MM.1S (cell line): ENCODE measurements around the gene FRAS1.

Experiments
- CTCF ChIP-seq: fragments of 300-600 bp; sonication (generic); IDR thresholded peaks from 2 replicates; pipeline ENCODE4 v1.5.1; 2016; ENCODE audit warnings: antibody characterized with exemption, low read length, mixed read lengths
- EZH2 ChIP-seq: fragments of 300-600 bp; sonication (generic); optimal IDR thresholded peaks from 2 replicates; pipeline ENCODE3; 2017; ENCODE audit warnings: low read depth, mild to moderate bottlenecking, antibody characterized with exemption, low read length, mixed read lengths
- EZH2phosphoT487 ChIP-seq: fragments of 300-600 bp; sonication (generic); IDR thresholded peaks from 2 replicates; pipeline ENCODE4 v1.6.1; 2018; ENCODE audit warnings: antibody characterized with exemption, low read length

GRCh38 chr4:78323439-78323838 is 266.3 kb downstream of the FRAS1 start:
- TF ChIP-seq EZH2 (no peak), CTCF (no peak), EZH2phosphoT487 (no peak)
